Right atrium auricular region (tissue), 2 donors: ENCODE measurements around the gene ZBTB43. TPM values are rescaled to one million over a fixed set of nuclear protein-coding genes. Genes with fewer than 3 reads are reported as not detected.

Source experiments
- DNase-seq: peaks from one replicate; pipeline ENCODE4 v3.0.0-alpha.2; 2019; ENCODE audit warnings: low spot score
- H3K27ac ChIP-seq, 2 donors: fragments of 200-600 bp; sonication (generic); 1 replicate in 1 of 2; 2 replicates in 1 of 2; pipeline ENCODE4 v1.5.1; 2016 to 2019
- H3K27me3 ChIP-seq, 2 donors: fragments of 200-600 bp; sonication (generic); one replicate each; pipeline versions ENCODE4 v1.5.1 to v1.6.0; 2017 to 2019
- H3K36me3 ChIP-seq: fragments of 200-600 bp; sonication (generic); one replicate; pipeline ENCODE4 v1.5.1; 2016
- H3K4me1 ChIP-seq, 2 donors: fragments of 200-600 bp; sonication (generic); one replicate each; pipeline versions ENCODE4 v1.5.1 to v1.6.0; 2017 to 2019
- H3K4me3 ChIP-seq, 2 donors: fragments of 200-600 bp; sonication (generic); 1 replicate in 1 of 2; 2 replicates in 1 of 2; pipeline ENCODE4 v1.5.1; 2017 to 2019; ENCODE audit warnings: mild to moderate bottlenecking in 1 of 2, moderate library complexity in 1 of 2
- H3K9me3 ChIP-seq, 2 donors: fragments of 200-600 bp; sonication (generic); one replicate each; pipeline ENCODE4 v1.5.1; 2019
- total RNA-seq, 2 donors: library from RNA; depleted of rRNA; stranded (reverse); fragments of >200 nt; gene quantifications; one replicate each; pipeline ENCODE4 v1.1.0, GENCODE V29; 2016
- TF ChIP-seq, protein P1 (sequence below), 2 donors: fragments of 200-600 bp; sonication (generic); IDR thresholded peaks; one replicate each; pipeline ENCODE4 v1.5.1; 2019; ENCODE audit warnings: antibody characterized with exemption in 2 of 2

Gene ZBTB43
- total RNA-seq, 2 donors from 2014 or later, result 11.8 to 15.1 TPM

DNA sequence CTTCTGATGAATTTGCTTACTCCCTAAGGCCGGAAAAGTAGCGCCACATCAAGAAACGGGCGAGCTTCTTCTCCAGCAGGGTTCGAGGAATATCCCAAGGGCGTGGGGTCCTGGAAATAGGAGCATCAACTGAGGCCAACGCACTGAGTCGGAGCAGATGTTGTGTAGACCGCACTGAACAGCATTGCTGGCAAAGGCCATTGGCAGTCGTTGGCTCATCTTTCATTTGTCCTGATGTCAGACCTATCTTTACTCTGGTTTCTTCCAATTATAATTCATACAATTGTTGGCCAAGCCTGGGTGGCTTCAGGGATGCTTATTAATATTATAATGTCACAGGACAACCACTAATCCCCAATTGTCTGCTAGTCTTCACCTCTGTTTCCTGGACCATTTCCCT, 82.1 kb downstream of the ZBTB43 start:
- Histone ChIP-seq H3K27ac (no peak overlapping the region), H3K27me3 (no peaks in the 10 kb centered on the region), H3K9me3 (no peaks in the 10 kb centered on the region), H3K36me3 (peaks cover 7% of the 10 kb centered on the region), H3K4me3 (no peak overlapping the region), H3K4me1 (peaks cover 0 to 11% of the 10 kb centered on the region in 2 donors)
- TF ChIP-seq, protein P1, sequence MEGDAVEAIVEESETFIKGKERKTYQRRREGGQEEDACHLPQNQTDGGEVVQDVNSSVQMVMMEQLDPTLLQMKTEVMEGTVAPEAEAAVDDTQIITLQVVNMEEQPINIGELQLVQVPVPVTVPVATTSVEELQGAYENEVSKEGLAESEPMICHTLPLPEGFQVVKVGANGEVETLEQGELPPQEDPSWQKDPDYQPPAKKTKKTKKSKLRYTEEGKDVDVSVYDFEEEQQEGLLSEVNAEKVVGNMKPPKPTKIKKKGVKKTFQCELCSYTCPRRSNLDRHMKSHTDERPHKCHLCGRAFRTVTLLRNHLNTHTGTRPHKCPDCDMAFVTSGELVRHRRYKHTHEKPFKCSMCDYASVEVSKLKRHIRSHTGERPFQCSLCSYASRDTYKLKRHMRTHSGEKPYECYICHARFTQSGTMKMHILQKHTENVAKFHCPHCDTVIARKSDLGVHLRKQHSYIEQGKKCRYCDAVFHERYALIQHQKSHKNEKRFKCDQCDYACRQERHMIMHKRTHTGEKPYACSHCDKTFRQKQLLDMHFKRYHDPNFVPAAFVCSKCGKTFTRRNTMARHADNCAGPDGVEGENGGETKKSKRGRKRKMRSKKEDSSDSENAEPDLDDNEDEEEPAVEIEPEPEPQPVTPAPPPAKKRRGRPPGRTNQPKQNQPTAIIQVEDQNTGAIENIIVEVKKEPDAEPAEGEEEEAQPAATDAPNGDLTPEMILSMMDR (IDR thresholded peaks at IDR 0.05), result no peak
- DNase-seq, result no peak

Other genes starting within 250 kb of the ZBTB43 start
- 1 to 10 TPM in 1 of 2 donors, under 1 TPM in 1; 0.74 to 1.3 TPM for gene LMX1B, start 191.1 kb upstream of the ZBTB43 start, total RNA-seq
- gene ZBTB34, start 55.6 kb downstream of the ZBTB43 start, total RNA-seq, result 1 to 10 TPM; 3.5 to 6.2 TPM
- 10 to 100 TPM in 1 of 2 donors, 1 to 10 TPM in 1; 9.7 to 17.7 TPM for gene RALGPS1, start 109.7 kb downstream of the ZBTB43 start, total RNA-seq